HG03342 (cell line): Measurements from ENCODE around the gene SOHLH2.

Source experiments
- ATAC-seq: cut with Tn5 transposase; IDR thresholded peaks from one replicate; pipeline ENCODE4 v1.9.1; 2021; ENCODE audit warnings: mild to moderate bottlenecking, moderate library complexity; ENCODE audit not compliant: unreplicated experiment

The SOHLH2 gene

DNA sequence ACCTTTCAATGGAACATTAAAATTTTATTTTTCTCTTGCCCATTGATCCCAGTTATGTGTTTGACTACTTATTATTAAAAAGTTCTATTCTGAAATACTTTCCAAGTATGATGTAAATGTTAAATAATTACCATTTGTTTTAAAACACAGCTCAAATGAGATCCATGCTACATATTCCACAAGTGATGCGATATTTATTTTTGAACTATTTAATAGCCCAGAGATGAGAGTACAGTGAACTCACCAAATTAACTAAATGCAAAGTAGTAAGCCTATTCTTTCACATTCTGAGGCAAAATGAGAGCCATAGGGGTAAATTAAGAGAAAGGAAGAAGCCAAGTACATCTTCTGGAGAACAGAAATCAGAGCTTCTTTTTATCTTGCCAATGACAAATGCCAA is 82.0 kb downstream of the SOHLH2 start:
- ATAC-seq = no peak

DNA sequence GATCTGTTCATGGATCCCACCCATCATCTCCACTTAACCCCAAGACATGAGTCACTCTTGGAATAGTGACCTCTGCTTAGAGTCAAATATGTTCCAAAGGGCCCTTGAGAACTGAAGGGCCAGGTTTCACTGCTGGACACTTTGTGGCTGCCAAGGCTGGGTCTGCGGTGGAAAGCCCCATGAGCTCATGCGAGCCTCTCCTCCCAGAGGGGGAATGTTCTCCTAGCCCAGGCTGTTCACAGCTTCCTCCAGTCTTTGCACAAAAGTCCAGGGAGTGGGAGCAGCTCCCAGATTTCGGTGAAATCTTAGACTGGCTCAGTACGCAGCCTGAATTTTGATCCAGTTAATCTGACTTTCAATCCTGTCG is 82.4 kb downstream of the SOHLH2 start:
- ATAC-seq = no peak

- ATAC-seq = no peak
These were observed 83.0 kb downstream of the SOHLH2 start, which contains the start of gene DCLK1 for GRCh38 chr13:36131222-36131930. TSS of gene DCLK1 (minus strand) at chr13:36131382.

- no peak for ATAC-seq
These were observed 83.7 kb downstream of the SOHLH2 start for GRCh38 chr13:36130552-36131221.

GRCh38 chr13:36130193-36130551 is 84.2 kb downstream of the SOHLH2 start:
- no peak for ATAC-seq

- ATAC-seq = no peak
These were observed 84.8 kb downstream of the SOHLH2 start for GRCh38 chr13:36129539-36129938.

DNA sequence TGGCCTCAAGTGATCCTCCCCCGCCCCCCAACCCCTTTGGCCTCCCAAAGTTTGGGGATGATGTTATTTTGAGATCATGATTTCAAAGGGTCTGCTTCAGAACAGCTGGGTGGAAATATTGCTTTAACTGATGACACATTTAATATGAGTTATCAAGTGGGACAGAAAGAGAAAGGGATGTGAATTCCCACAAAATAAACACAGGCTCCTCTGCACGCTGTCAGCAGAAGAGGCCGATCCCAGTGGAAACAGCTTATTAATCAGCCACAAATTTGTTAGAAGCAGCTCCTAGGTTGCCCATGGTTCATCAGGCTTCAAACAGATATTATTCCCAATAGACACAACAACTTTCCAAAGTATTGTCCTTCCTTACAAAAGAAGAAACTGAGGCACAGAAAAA is 87.9 kb downstream of the SOHLH2 start:
- no peak for ATAC-seq

DNA sequence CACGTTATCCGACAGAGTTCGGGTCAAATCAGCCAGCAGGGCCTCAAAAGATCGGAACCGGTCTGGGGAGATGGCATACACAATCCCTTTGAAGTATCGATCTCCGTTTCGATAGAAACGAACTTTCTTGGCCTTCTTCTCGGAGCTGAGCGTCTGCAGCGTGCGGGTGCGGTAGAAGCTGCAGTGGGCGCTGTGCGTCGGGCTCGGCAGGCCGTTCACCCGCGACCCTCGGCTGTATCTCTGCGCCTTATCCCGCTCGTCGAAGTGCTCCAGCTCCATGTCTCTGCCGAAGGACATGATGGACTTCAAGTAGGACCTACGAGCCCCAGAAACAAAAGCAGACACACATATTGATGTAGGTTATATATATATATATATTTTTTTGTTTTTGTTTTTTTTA is 88.5 kb downstream of the SOHLH2 start:
- ATAC-seq = no peak

GRCh38 chr13:36124236-36124822 is 90.0 kb downstream of the SOHLH2 start:
- ATAC-seq = no peak
